Astrocyte (in vitro differentiated cells and primary cell): ENCODE measurements around the gene SEMA4D.

Experiments
- CTCF ChIP-seq: IDR thresholded peaks from 2 replicates; pipeline ENCODE4 v1.5.1; 2011; ENCODE audit warnings: low read depth, mild to moderate bottlenecking, inconsistent platforms, low read length, moderate library complexity; ENCODE audit not compliant: insufficient read depth
- EZH2 ChIP-seq: IDR thresholded peaks from 2 replicates; pipeline ENCODE4 v1.6.1; 2012; ENCODE audit warnings: mild to moderate bottlenecking, low read length, inconsistent platforms; ENCODE audit not compliant: insufficient read depth

- no peak for TF ChIP-seq CTCF
- TF ChIP-seq EZH2, result no peak
Observed at GRCh38 chr9:89462199-89462598, 35.7 kb downstream of the SEMA4D start.
